ENCODE results near the gene ELK4. TPM values are rescaled to one million over a fixed set of nuclear protein-coding genes. Genes with fewer than 3 reads are reported as not detected.

The ELK4 gene
- total RNA-seq, 1 experiment from 2014 or later, result 122 TPM

DNA sequence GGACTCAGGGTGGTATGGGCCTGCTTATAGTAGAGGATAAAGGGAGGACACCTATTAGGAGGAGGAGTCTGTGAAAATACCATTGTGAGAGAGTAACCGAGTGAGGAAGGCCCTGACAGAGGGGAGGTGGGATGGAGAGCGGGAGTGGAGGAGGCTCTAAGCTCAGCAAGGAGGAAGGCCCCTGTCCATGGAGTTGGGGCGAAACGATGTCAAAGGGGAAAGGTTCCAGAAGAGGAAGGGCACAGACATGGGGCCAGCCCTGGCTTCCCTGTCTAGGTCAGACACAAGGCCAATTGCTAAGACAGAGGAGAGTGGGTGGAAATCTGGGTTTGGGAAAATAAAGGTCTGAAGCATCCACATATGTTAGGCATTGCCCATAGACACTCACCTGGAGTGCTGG, 44.2 kb downstream of the ELK4 start:
- TF ChIP-seq CTCF (IDR thresholded peaks at IDR 0.05; ENCODE audit: unreplicated experiment), result no peak
- no peaks in the 10 kb centered on the region for H3K9me3 Mint-ChIP-seq (ENCODE audit: low read depth, unreplicated experiment)
- peaks cover 13% of the 10 kb centered on the region for H3K36me3 Mint-ChIP-seq (ENCODE audit: insufficient read depth, unreplicated experiment)
- BruUV-seq (replicated peaks), result no TSS peak
- peak overlapping the region; percentile 2 for H3K27ac Mint-ChIP-seq (ENCODE audit: unreplicated experiment)
- no peak for DNase-seq
- CTCF ChIA-PET, result interaction anchor here (1.5 to 5.5 kb wide), 4 partner anchors 14 to 72 kb away, joined by 8 to 90 read pairs (median 12); partner anchors contain the start of gene ELK4
- peaks cover 52% of the 10 kb centered on the region for H3K4me1 Mint-ChIP-seq (ENCODE audit: low read depth, unreplicated experiment)
- intact Hi-C loops (cut with micrococcal nuclease; ENCODE audit: unreplicated experiment), result no loop called here
- no peaks in the 10 kb centered on the region for H3K27me3 Mint-ChIP-seq (ENCODE audit: unreplicated experiment)
- H3K4me3 Mint-ChIP-seq (ENCODE audit: low read depth, unreplicated experiment), result no peak overlapping the region

GRCh38 chr1:205585835-205586785, 45.7 kb downstream of the ELK4 start:
- CTCF ChIA-PET, result no interaction called here
- BruUV-seq (replicated peaks), result no TSS peak

GRCh38 chr1:205585169-205585834, 46.5 kb downstream of the ELK4 start:
- peaks cover 10% of the 10 kb centered on the region for H3K36me3 Mint-ChIP-seq (ENCODE audit: insufficient read depth, unreplicated experiment)
- BruUV-seq (replicated peaks), result no TSS peak
- no peaks in the 10 kb centered on the region for H3K9me3 Mint-ChIP-seq (ENCODE audit: low read depth, unreplicated experiment)
- no peak for DNase-seq
- no peak overlapping the region for H3K27ac Mint-ChIP-seq (ENCODE audit: unreplicated experiment)
- TF ChIP-seq CTCF (IDR thresholded peaks at IDR 0.05; ENCODE audit: unreplicated experiment), result no peak
- no peak overlapping the region for H3K4me3 Mint-ChIP-seq (ENCODE audit: low read depth, unreplicated experiment)
- CTCF ChIA-PET, result interaction anchor here (0.5 kb wide), 1 partner anchor 44 kb away, joined by 4 read pairs; no protein-coding TSS in a partner anchor
- no peaks in the 10 kb centered on the region for H3K27me3 Mint-ChIP-seq (ENCODE audit: unreplicated experiment)
- intact Hi-C loops (cut with micrococcal nuclease; ENCODE audit: unreplicated experiment), result no loop called here
- peaks cover 49% of the 10 kb centered on the region for H3K4me1 Mint-ChIP-seq (ENCODE audit: low read depth, unreplicated experiment)

More at GRCh38 chr1:205585835-205586785, 45.7 kb downstream of the ELK4 start:
- Mint-ChIP-seq H3K9me3 (ENCODE audit: low read depth, unreplicated experiment) (no peaks in the 10 kb centered on the region), H3K27ac (ENCODE audit: unreplicated experiment) (no peak overlapping the region), H3K27me3 (ENCODE audit: unreplicated experiment) (no peaks in the 10 kb centered on the region), H3K4me1 (ENCODE audit: low read depth, unreplicated experiment) (peaks cover 56% of the 10 kb centered on the region), H3K36me3 (ENCODE audit: insufficient read depth, unreplicated experiment) (peaks cover 7% of the 10 kb centered on the region), H3K4me3 (ENCODE audit: low read depth, unreplicated experiment) (no peak overlapping the region)
- no peak for DNase-seq
- TF ChIP-seq CTCF (IDR thresholded peaks at IDR 0.05; ENCODE audit: unreplicated experiment), result no peak
- intact Hi-C loops (cut with micrococcal nuclease; ENCODE audit: unreplicated experiment), result no loop called here

DNA sequence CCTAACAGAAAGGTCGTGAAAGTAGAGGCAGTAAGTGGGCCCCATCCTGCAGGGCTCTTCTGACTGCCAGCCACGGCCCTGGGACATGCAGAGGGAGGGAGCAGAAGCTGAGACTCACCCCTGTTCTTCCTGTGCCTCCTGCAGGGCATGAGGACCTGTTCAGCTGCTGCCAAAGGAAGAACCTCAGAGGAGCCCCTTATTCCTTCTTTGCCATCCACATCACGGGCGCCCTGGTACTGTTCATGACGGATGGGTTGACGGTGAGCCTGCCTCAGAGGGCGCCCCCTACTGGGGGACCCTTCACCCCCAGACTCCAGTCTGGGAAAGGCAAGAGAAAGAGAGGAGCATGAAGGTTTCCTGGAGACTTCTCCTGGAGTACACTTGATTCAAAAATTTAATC, 47.1 kb downstream of the ELK4 start:
- Mint-ChIP-seq H3K4me1 (ENCODE audit: low read depth, unreplicated experiment) (peaks cover 43% of the 10 kb centered on the region), H3K36me3 (ENCODE audit: insufficient read depth, unreplicated experiment) (peaks cover 10% of the 10 kb centered on the region), H3K4me3 (ENCODE audit: low read depth, unreplicated experiment) (no peak overlapping the region), H3K27me3 (ENCODE audit: unreplicated experiment) (no peaks in the 10 kb centered on the region), H3K9me3 (ENCODE audit: low read depth, unreplicated experiment) (no peaks in the 10 kb centered on the region), H3K27ac (ENCODE audit: unreplicated experiment) (no peak overlapping the region)
- CTCF ChIA-PET, result interaction anchor here (0.5 kb wide), 1 partner anchor 45 kb away, joined by 4 read pairs; no protein-coding TSS in a partner anchor
- no TSS peak for BruUV-seq (replicated peaks)
- DNase-seq, result no peak
- TF ChIP-seq CTCF (IDR thresholded peaks at IDR 0.05; ENCODE audit: unreplicated experiment), result peak; percentile 59
- intact Hi-C loops (cut with micrococcal nuclease; ENCODE audit: unreplicated experiment), result no loop called here
